Stimulated activated naive CD4-positive, alpha-beta T cell (primary cell): Measurements from ENCODE around the gene SMPD1.
A peak's percentile ranks its signal among the peaks of the same experiment; 100 is the strongest.

Experiments used
- DNase-seq, 6 experiments: peaks; one replicate each; lab custom pipeline; 2025; lab: John Stamatoyannopoulos, UW

Gene SMPD1

GRCh38 chr11:6414874-6415328, 24.6 kb downstream of the SMPD1 start:
- DNase-seq = peak in 1 of 6 experiments; percentile 12

GRCh38 chr11:6415797-6416196, 25.5 kb downstream of the SMPD1 start:
- DNase-seq = no peak

- peak in 2 of 6 experiments; percentile 16 to 57 for DNase-seq
Measured at GRCh38 chr11:6417907-6418556, 27.8 kb downstream of the SMPD1 start.

GRCh38 chr11:6418557-6419008, 28.3 kb downstream of the SMPD1 start:
- DNase-seq = peak in 2 of 6 experiments; percentile 24

- DNase-seq = peak; percentile 60 to 83 (median 71)
Measured at GRCh38 chr11:6419009-6419631, 28.8 kb downstream of the SMPD1 start, which contains the start of gene APBB1. APBB1 (minus strand) TSS chr11:6419094; CDS start chr11:6411347, 7,747 bp downstream.

- no peak for DNase-seq
Measured at GRCh38 chr11:6420677-6421076, 30.4 kb downstream of the SMPD1 start.

GRCh38 chr11:6427516-6427915, 37.2 kb downstream of the SMPD1 start:
- no peak for DNase-seq

- DNase-seq = no peak
Measured at GRCh38 chr11:6431861-6432260, 41.6 kb downstream of the SMPD1 start.

GRCh38 chr11:6433998-6434660, 43.9 kb downstream of the SMPD1 start:
- no peak for DNase-seq

GRCh38 chr11:6437423-6437822, 47.1 kb downstream of the SMPD1 start:
- DNase-seq = no peak

GRCh38 chr11:6437993-6438392, 47.7 kb downstream of the SMPD1 start:
- peak in 2 of 6 experiments; percentile 9 for DNase-seq

- peak in 5 of 6 experiments; percentile 5 to 31 (median 20) for DNase-seq
Measured at GRCh38 chr11:6438979-6439571, 48.8 kb downstream of the SMPD1 start.

GRCh38 chr11:6440906-6441358, 50.7 kb downstream of the SMPD1 start, which contains the start of gene HPX:
HPX (minus strand) TSS chr11:6440987; CDS start chr11:6440963, 24 bp downstream.
- no peak for DNase-seq

- DNase-seq = no peak
Measured at GRCh38 chr11:6442441-6442840, 52.2 kb downstream of the SMPD1 start.

- DNase-seq = peak; percentile 24 to 68 (median 46)
Measured at GRCh38 chr11:6443269-6444003, 53.2 kb downstream of the SMPD1 start.
